MCF 10A (cell line): ENCODE data around the gene IL31. TPM values are rescaled to one million over a fixed set of nuclear protein-coding genes. Genes with fewer than 3 reads are reported as not detected.

Experiments used
- BruUV-seq: library from RNA; stranded (reverse); fragments of 400-500 nt; replicated peaks from 2 replicates; lab custom pipeline; 2021; lab: Mats Ljungman, UMichigan
- CTCF ChIA-PET: fragments of 300-600 bp; sonication (Branson Sonifier 250); formaldehyde crosslinking; extraction: SDS; loops from one replicate; lab custom pipeline; 2021; ENCODE audit warnings: antibody characterized with exemption, inconsistent platforms; lab: Yijun Ruan, JAX
- POLR2A ChIA-PET: fragments of 300-600, 350-650 bp; sonication (Branson Sonifier 250); formaldehyde crosslinking; extraction: SDS; loops from one replicate; lab custom pipeline; 2020; ENCODE audit warnings: antibody characterized with exemption, inconsistent platforms; lab: Yijun Ruan, JAX
- DNase-seq: peaks from one replicate; pipeline ENCODE4 v3.0.0-alpha.2; 2018; ENCODE audit not compliant: unreplicated experiment
- H3K27ac Mint-ChIP-seq: one replicate; pipeline ENCODE4 v1.8.0; 2022; ENCODE audit warnings: mild to moderate bottlenecking, low read depth, mixed read lengths; ENCODE audit not compliant: unreplicated experiment
- H3K27me3 Mint-ChIP-seq: one replicate; pipeline ENCODE4 v1.8.0; 2022; ENCODE audit warnings: mixed read lengths; ENCODE audit not compliant: insufficient read depth, unreplicated experiment
- H3K36me3 Mint-ChIP-seq: one replicate; pipeline ENCODE4 v1.8.0; 2022; ENCODE audit warnings: mild to moderate bottlenecking, moderate library complexity, mixed read lengths; ENCODE audit not compliant: insufficient read depth, unreplicated experiment
- H3K4me1 Mint-ChIP-seq: one replicate; pipeline ENCODE4 v1.8.0; 2022; ENCODE audit warnings: mixed read lengths; ENCODE audit not compliant: insufficient read depth, unreplicated experiment
- H3K4me3 Mint-ChIP-seq: one replicate; pipeline ENCODE4 v1.8.0; 2022; ENCODE audit warnings: mild to moderate bottlenecking, moderate library complexity, mixed read lengths; ENCODE audit not compliant: unreplicated experiment
- H3K9me3 Mint-ChIP-seq: one replicate; pipeline ENCODE4 v1.8.0; 2022; ENCODE audit warnings: mixed read lengths; ENCODE audit not compliant: unreplicated experiment
- CTCF ChIP-seq: fragments of 200-600 bp; IDR thresholded peaks from one replicate; pipeline ENCODE4 v1.8.0; 2022; ENCODE audit warnings: antibody characterized with exemption, mild to moderate bottlenecking; ENCODE audit not compliant: unreplicated experiment
- intact Hi-C: fragments of 100-400 bp; cut with micrococcal nuclease; formaldehyde crosslinking; loops from 2 replicates; pipeline ENCODE4 v1.14.1; 2022
- total RNA-seq: library from RNA; stranded (reverse); gene quantifications from 2 replicates; pipeline ENCODE4 v1.2.3, GENCODE V29; 2022

The IL31 gene
- total RNA-seq, 1 experiment from 2014 or later: not detected

DNA sequence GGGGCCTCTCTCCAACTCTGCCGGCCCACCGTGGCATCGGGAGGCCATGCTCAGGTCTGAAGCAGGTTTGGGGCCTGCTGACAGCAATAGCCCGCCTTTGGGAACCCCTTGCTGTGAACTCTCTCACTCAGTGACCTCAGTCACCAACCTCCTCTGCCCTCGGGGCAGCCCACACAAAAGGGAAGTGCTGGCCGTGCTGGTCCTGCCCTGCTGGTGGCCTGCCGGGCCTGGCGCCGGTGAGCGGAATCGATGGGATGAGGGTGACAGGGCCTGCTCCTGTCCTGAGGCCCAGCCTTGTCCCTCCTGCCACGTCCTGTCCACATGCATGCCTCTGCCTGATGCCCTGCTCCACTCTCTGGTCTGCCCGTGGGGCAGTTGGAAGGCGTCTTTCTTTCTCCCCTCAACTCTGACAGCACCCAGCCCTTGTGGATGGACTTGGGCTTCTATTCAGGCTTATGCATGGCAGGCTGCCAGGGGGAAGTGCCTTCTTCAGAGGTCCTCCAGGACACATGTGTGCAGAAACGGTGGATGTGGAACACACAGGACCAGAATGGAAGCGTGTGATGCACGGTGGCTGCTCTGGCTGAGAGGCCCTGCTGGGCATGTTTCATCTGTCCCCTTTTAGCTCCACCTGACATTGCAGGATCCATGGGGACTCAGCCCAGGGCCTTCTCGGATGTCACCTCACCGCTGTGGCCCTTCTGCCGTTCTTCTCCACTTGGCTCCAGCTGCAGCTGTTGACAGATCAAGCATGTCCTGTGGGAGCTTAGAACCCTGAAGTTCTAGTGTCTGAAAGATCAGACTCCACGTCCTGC is 31.9 kb downstream of the IL31 start:
- no peak for DNase-seq
- Mint-ChIP-seq H3K27ac (no peak overlapping the region), H3K27me3 (no peaks in the 10 kb centered on the region), H3K9me3 (no peaks in the 10 kb centered on the region), H3K4me3 (no peak overlapping the region), H3K4me1 (no peaks in the 10 kb centered on the region), H3K36me3 (peaks cover 33% of the 10 kb centered on the region)
- POLR2A ChIA-PET: no interaction called here
- CTCF ChIA-PET: interaction anchor here (0.6 to 1.2 kb wide), 2 partner anchors 11 to 49 kb away, joined by 4 to 5 read pairs; no protein-coding TSS in a partner anchor
- TF ChIP-seq CTCF: no peak
- intact Hi-C loops: no loop called here
- BruUV-seq: no TSS peak

DNA sequence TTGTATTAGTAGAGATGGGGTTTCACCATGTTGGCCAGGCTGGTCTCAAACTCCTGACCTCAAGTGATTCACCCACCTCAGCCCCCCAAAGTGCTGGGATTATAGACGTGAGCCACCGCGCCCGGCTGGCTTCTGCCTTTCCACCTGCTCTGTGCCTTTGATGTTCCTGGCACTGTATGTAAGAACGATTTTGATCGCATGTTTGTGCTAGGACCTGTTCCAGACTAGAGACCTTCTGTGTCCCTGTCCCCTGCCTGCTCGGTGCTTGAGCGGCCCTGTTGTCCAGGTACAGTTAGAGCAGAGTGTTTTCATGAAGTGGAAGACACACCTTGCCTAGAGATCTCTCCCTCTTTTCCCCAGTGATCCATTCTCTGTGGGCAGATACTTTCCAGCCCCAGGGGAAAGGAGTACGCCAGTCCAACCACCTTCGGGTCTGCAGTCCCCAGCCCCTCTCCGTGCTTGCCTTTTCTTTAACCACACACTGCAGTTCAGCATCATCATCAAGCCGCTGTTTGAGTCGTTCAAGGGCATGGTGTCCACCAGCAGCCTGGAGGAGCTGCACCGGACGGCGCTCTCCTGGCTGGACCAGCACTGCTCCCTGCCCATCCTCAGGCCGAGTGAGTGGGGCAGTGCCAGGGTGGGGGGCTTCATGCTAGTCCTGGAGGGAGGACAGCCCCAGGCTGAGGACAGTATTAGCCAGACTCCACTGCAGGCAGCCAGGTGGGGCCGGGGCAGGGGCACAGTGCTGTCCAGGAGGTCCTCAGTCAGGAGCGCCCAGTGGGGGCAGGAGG is 33.4 kb downstream of the IL31 start:
- POLR2A ChIA-PET: interaction anchor here (0.8 kb wide), 1 partner anchor 13 kb away, joined by 3 read pairs; no protein-coding TSS in a partner anchor
- DNase-seq: no peak
- BruUV-seq: no TSS peak
- Mint-ChIP-seq H3K9me3 (no peaks in the 10 kb centered on the region), H3K4me3 (no peak overlapping the region), H3K4me1 (no peaks in the 10 kb centered on the region), H3K27ac (no peak overlapping the region), H3K36me3 (peaks cover 28% of the 10 kb centered on the region), H3K27me3 (no peaks in the 10 kb centered on the region)
- no peak for TF ChIP-seq CTCF
- CTCF ChIA-PET: interaction anchor here (0.7 to 1.5 kb wide), 2 partner anchors 18 to 1709 kb away, joined by 3 to 4 read pairs; no protein-coding TSS in a partner anchor
- intact Hi-C loops: no loop called here

DNA sequence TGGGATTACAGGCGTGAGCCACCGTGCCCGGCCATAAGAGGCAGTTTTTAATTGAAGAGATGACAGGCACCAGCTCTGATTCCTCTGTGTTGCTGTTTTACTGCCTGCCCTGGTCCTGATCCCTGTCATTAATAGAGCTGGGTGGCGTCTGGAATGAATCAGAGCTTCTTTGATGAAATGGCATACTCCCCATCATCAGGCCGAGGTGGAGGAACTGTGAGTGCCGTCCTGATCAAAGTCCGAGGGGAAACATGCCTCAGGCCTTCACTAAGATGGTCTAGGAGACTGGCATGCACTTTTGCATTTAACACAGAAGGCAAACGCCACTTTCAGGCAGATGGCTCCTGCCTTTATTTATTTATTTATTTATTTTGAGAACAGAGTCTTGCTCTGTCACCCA is 34.1 kb downstream of the IL31 start:
- H3K27me3 Mint-ChIP-seq: no peaks in the 10 kb centered on the region
- TF ChIP-seq CTCF: no peak
- ChIA-PET POLR2A (interaction anchor here (0.8 to 1.3 kb wide), 2 partner anchors 9 to 14 kb away, joined by 3 read pairs; no protein-coding TSS in a partner anchor), CTCF (interaction anchor here (1.5 kb wide), 1 partner anchor 17 kb away, joined by 3 read pairs; no protein-coding TSS in a partner anchor)
- no peaks in the 10 kb centered on the region for H3K4me1 Mint-ChIP-seq
- no peak for DNase-seq
- H3K4me3 Mint-ChIP-seq: no peak overlapping the region
- BruUV-seq: no TSS peak
- no peak overlapping the region for H3K27ac Mint-ChIP-seq
- no peaks in the 10 kb centered on the region for H3K9me3 Mint-ChIP-seq
- H3K36me3 Mint-ChIP-seq: peaks cover 36% of the 10 kb centered on the region
- intact Hi-C loops: no loop called here

GRCh38 chr12:122139266-122139665 is 34.8 kb downstream of the IL31 start:
- CTCF ChIA-PET: interaction anchor here (1.5 kb wide), 1 partner anchor 16 kb away, joined by 3 read pairs; no protein-coding TSS in a partner anchor
- Mint-ChIP-seq H3K36me3 (peaks cover 42% of the 10 kb centered on the region), H3K27ac (no peak overlapping the region), H3K27me3 (no peaks in the 10 kb centered on the region), H3K4me3 (no peak overlapping the region), H3K4me1 (no peaks in the 10 kb centered on the region), H3K9me3 (no peaks in the 10 kb centered on the region)
- no peak for DNase-seq
- BruUV-seq: no TSS peak
- intact Hi-C loops: no loop called here
- POLR2A ChIA-PET: interaction anchor here (1.3 kb wide), 1 partner anchor 8 kb away, joined by 3 read pairs; no protein-coding TSS in a partner anchor
- TF ChIP-seq CTCF: no peak
